GM18951 (cell line): Measurements from ENCODE around the gene TMEM131L.

Source experiments
- POLR2A ChIP-seq: IDR thresholded peaks from 4 replicates; pipeline ENCODE4 v1.6.1; 2011; ENCODE audit warnings: mild to moderate bottlenecking; ENCODE audit not compliant: insufficient read length, insufficient read depth; ENCODE audit errors: extremely low read depth
- in situ Hi-C: fragments of 300-500 bp; cut with MboI; formaldehyde crosslinking; loops from one replicate; pipeline ENCODE4 v1.12.0; 2022; ENCODE audit warnings: low sequenced_read_pairs, mixed read lengths, inconsistent platforms; ENCODE audit not compliant: unreplicated experiment

The TMEM131L gene

GRCh38 chr4:153618833-153619232 is 152.7 kb downstream of the TMEM131L start:
- no peak for TF ChIP-seq POLR2A
- in situ Hi-C loops, result no loop called here

GRCh38 chr4:153619811-153620210 is 153.7 kb downstream of the TMEM131L start:
- no peak for TF ChIP-seq POLR2A
- in situ Hi-C loops, result no loop called here

GRCh38 chr4:153620352-153620751 is 154.2 kb downstream of the TMEM131L start:
- in situ Hi-C loops, result no loop called here
- TF ChIP-seq POLR2A, result no peak

GRCh38 chr4:153622093-153622492 is 155.9 kb downstream of the TMEM131L start:
- no peak for TF ChIP-seq POLR2A
- in situ Hi-C loops, result no loop called here

GRCh38 chr4:153622778-153623240 is 156.6 kb downstream of the TMEM131L start:
- in situ Hi-C loops, result no loop called here
- no peak for TF ChIP-seq POLR2A

- no peak for TF ChIP-seq POLR2A
- in situ Hi-C loops, result no loop called here
Observed at GRCh38 chr4:153623491-153623890, 157.3 kb downstream of the TMEM131L start.

GRCh38 chr4:153628796-153629315 is 162.7 kb downstream of the TMEM131L start:
- in situ Hi-C loops, result loop anchor here (25.0 kb wide), 1 partner anchor 492 kb away; no protein-coding TSS in a partner anchor
- no peak for TF ChIP-seq POLR2A

- in situ Hi-C loops, result loop anchor here (25.0 kb wide), 1 partner anchor 492 kb away; no protein-coding TSS in a partner anchor
Observed at GRCh38 chr4:153629776-153630175, 163.6 kb downstream of the TMEM131L start.

GRCh38 chr4:153634738-153635353 is 168.7 kb downstream of the TMEM131L start:
- TF ChIP-seq POLR2A, result no peak
- in situ Hi-C loops, result loop anchor here (25.0 kb wide), 1 partner anchor 498 kb away; no protein-coding TSS in a partner anchor

More at GRCh38 chr4:153629776-153630175, 163.6 kb downstream of the TMEM131L start:
- no peak for TF ChIP-seq POLR2A

GRCh38 chr4:153635846-153636245 is 169.7 kb downstream of the TMEM131L start:
- in situ Hi-C loops, result loop anchor here (25.0 kb wide), 1 partner anchor 499 kb away; no protein-coding TSS in a partner anchor
- no peak for TF ChIP-seq POLR2A

- in situ Hi-C loops, result loop anchor here (25.0 kb wide), 1 partner anchor 500 kb away; no protein-coding TSS in a partner anchor
- no peak for TF ChIP-seq POLR2A
Observed at GRCh38 chr4:153637201-153637600, 171.0 kb downstream of the TMEM131L start.

GRCh38 chr4:153638011-153638410 is 171.9 kb downstream of the TMEM131L start:
- no peak for TF ChIP-seq POLR2A
- in situ Hi-C loops, result loop anchor here (25.0 kb wide), 1 partner anchor 501 kb away; no protein-coding TSS in a partner anchor

GRCh38 chr4:153638999-153639398 is 172.8 kb downstream of the TMEM131L start:
- no peak for TF ChIP-seq POLR2A
- in situ Hi-C loops, result loop anchor here (25.0 kb wide), 1 partner anchor 502 kb away; no protein-coding TSS in a partner anchor
